GM12872 (cell line): Measurements from ENCODE around the gene SUGCT.

Source experiments
- CTCF ChIP-seq: IDR thresholded peaks from 3 replicates; pipeline ENCODE4 v1.5.1; 2011; ENCODE audit warnings: low read depth, mild to moderate bottlenecking, low read length, moderate library complexity; ENCODE audit not compliant: insufficient read depth

SUGCT gene

GRCh38 chr7:40709062-40709964 lies 574.5 kb downstream of the SUGCT start:
- no peak for TF ChIP-seq CTCF

- no peak for TF ChIP-seq CTCF
Observed at GRCh38 chr7:40711706-40712105, 576.9 kb downstream of the SUGCT start.

GRCh38 chr7:40714363-40715052 lies 579.7 kb downstream of the SUGCT start:
- TF ChIP-seq CTCF, result no peak

DNA sequence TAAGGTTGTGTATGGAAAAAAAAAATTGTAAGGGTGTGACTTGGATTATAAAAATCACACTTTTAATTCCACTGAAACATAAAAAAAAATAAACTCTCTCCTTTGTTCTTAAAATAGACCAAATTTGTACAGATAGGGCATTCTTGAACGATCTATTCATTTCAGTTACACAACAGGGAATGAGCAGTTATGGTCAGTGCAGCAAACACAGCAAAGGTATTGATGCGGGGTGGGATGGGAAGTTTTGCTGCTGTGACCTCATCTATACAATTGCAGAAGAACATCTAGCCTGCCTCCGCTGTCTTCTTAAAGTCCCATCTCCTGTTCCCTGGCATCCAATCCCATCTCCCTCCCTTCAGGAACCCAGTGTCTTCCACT lies 580.2 kb downstream of the SUGCT start:
- TF ChIP-seq CTCF, result no peak

- no peak for TF ChIP-seq CTCF
Observed at GRCh38 chr7:40716052-40716451, 581.2 kb downstream of the SUGCT start.

DNA sequence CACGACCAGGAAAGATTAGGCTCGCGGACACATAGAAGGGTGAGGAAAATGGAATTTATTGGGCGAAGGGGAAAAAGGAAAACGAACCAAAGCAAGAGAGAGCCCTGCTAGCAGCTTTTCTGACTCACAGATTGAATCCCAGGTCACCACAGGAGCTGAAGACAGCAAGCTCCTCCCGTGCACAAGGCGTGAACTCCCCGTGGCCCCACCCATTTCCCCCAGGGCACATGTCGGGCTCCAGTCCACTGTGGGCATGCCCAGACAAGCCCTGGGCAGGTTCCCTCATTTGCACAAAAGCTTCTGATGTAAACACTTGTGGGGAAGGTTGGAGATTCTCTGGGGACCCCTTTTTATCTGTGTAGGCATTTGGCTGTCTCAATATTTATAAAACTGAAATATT lies 582.4 kb downstream of the SUGCT start:
- TF ChIP-seq CTCF, result no peak

GRCh38 chr7:40720416-40720815 lies 585.6 kb downstream of the SUGCT start:
- TF ChIP-seq CTCF, result no peak
